Effector CD8-positive, alpha-beta T cell (primary cell): Measurements from ENCODE around the gene A3GALT2.

Experiments used
- DNase-seq: peaks from one replicate; lab custom pipeline; 2025; lab: John Stamatoyannopoulos, UW
- total RNA-seq, 4 experiments: gene quantifications; one replicate each; lab custom pipeline; 2026; lab: John Stamatoyannopoulos, UW

The A3GALT2 gene
- 0 to 0.29 (median 0) reads per million in 4 experiments for total RNA-seq

GRCh38 chr1:33320619-33321165, at the start of gene A3GALT2:
A3GALT2 (minus strand) TSS chr1:33321098; CDS start chr1:33321098, 0 bp downstream.
- no peak for DNase-seq

- no peak for DNase-seq
These were observed 49.4 kb upstream of the A3GALT2 start for GRCh38 chr1:33370301-33370700.

GRCh38 chr1:33369764-33370163, 48.9 kb upstream of the A3GALT2 start:
- DNase-seq: no peak

- no peak for DNase-seq
These were observed 48.2 kb upstream of the A3GALT2 start for GRCh38 chr1:33369081-33369480.

- DNase-seq: no peak
These were observed 47.5 kb upstream of the A3GALT2 start for GRCh38 chr1:33368431-33368830.

GRCh38 chr1:33367485-33368405, 46.8 kb upstream of the A3GALT2 start:
- DNase-seq: peak; percentile 80

GRCh38 chr1:33366762-33367484, 46.0 kb upstream of the A3GALT2 start:
- no peak for DNase-seq

- DNase-seq: no peak
These were observed 44.7 kb upstream of the A3GALT2 start for GRCh38 chr1:33365560-33365997.

GRCh38 chr1:33364565-33364918, 43.6 kb upstream of the A3GALT2 start:
- DNase-seq: no peak

GRCh38 chr1:33363470-33363861, 42.6 kb upstream of the A3GALT2 start:
- DNase-seq: no peak

- DNase-seq: no peak
These were observed 42.1 kb upstream of the A3GALT2 start for GRCh38 chr1:33363021-33363420.

GRCh38 chr1:33361532-33362235, 40.8 kb upstream of the A3GALT2 start:
- DNase-seq: no peak

GRCh38 chr1:33360367-33360766, 39.5 kb upstream of the A3GALT2 start:
- no peak for DNase-seq

GRCh38 chr1:33359931-33360330, 39.0 kb upstream of the A3GALT2 start:
- DNase-seq: no peak

GRCh38 chr1:33358795-33359503, 38.1 kb upstream of the A3GALT2 start:
- DNase-seq: no peak

- DNase-seq: no peak
These were observed 37.4 kb upstream of the A3GALT2 start for GRCh38 chr1:33358114-33358794.

GRCh38 chr1:33357099-33357498, 36.2 kb upstream of the A3GALT2 start:
- no peak for DNase-seq

- DNase-seq: no peak
These were observed 33.9 kb upstream of the A3GALT2 start for GRCh38 chr1:33354707-33355316.

- DNase-seq: no peak
These were observed 32.6 kb upstream of the A3GALT2 start for GRCh38 chr1:33353531-33353930.

- DNase-seq: no peak
These were observed 30.4 kb upstream of the A3GALT2 start for GRCh38 chr1:33351281-33351660.
